Measurements from ENCODE around the gene EFCAB6.
"Not testable (repeated sequence)": the region's sequence is repeated elsewhere in the genome, so short reads cannot be mapped to it uniquely, and the experiment has no call there.

EFCAB6 gene

GRCh38 chr22:43714104-43714503 lies 98.0 kb downstream of the EFCAB6 start:
- DNase-seq (ENCODE audit: low spot score): no peak

DNA sequence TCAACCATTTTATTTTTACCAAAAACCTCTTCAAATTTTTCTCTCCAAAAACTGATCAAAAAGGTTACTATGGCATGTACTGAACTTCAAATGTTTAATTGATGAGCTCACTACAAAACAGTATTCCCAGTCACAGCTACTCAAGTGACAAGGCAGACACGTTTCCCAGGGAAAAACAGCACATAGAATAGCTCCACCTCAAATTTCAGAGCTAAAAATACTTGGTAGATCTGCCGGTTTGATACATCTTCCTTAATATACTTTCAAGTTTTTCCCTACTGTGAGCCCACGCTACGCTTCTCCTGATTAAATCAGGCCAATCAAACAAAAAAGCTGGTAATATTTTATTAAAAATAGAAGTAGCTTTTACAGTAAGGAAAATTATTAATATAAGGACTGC lies 100.4 kb downstream of the EFCAB6 start:
- no peak for DNase-seq (ENCODE audit: low spot score)

GRCh38 chr22:43707648-43708047 lies 104.5 kb downstream of the EFCAB6 start:
- DNase-seq (ENCODE audit: low spot score): no peak

- no peak for DNase-seq (ENCODE audit: low spot score)
Measured at GRCh38 chr22:43706571-43707328, 105.4 kb downstream of the EFCAB6 start.

GRCh38 chr22:43706151-43706550 lies 106.0 kb downstream of the EFCAB6 start:
- DNase-seq (ENCODE audit: low spot score): no peak

DNA sequence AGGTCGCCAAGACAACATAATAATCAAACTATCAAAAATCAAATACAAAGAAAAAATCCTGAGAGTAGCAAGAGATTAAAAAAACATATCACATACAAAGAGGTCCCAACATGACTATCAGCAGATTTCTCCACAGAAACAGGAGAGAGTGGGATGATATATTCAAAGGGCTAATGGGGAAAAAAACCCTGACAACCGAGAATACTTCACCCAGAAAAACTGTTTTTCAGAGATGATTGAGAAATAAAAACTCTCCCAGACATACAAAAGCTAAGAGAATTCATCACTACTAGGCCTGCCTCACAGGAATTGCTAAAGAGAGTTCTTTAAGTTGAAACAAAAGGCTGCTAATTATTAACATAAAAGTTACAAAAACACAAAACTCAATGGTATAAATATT lies 108.1 kb downstream of the EFCAB6 start:
- no peak for DNase-seq (ENCODE audit: low spot score)

DNA sequence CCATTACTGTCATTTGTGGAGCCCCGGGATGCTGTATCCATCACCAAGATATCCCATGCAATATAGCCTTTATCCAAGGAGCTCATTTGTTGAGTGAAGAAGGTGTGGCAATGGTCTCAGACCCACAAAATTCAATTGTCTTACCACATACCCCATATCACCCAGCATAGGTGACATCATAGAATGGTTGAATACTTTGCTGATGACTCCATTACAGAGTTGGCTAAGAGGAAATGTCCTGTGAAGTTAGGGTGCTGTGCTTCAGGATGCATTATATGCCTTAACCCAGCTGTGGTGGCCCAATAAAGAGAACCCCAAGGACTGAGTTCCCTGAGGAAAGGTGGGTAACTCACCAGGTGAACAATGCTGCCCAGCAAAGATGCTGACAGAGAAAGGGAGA lies 113.7 kb downstream of the EFCAB6 start:
- DNase-seq (ENCODE audit: low spot score): no peak

DNA sequence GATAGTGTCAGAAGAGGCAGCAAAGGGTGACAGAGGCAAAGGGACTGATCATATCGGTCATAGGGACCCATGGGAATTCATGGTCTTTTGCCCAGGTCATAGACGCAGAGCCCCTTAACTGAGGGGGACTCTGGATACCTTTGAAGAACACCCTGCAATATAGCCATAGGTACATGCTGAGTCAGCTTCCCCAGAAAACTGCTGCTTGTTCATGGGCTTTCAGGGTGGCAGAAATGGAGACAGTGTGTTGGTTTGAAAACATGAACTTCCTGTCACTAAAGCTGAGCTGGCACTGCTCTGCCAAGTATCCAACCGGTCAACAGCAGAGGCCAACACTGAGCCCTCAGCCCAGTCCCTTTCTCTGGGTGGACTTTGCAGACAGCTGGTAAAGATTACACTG lies 114.2 kb downstream of the EFCAB6 start:
- no peak for DNase-seq (ENCODE audit: low spot score)

DNA sequence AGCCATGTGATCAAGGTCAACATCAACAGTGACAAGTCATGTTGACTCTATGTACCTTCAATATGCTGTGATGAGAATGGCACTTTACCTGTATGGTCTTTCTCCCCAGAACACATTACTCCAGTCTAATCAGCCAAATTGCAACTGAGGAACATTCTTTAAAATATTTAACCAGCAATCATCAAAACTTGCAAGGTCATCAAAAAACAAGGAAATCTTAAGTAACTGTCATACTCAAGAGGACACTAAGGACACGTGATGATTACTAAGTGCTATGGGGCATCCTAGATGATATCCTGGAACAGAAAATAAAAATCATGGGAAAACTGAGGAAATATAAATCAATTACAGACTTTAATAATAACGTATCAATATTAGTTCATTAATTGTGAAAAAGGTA lies 118.9 kb downstream of the EFCAB6 start:
- no peak for DNase-seq (ENCODE audit: low spot score)

DNA sequence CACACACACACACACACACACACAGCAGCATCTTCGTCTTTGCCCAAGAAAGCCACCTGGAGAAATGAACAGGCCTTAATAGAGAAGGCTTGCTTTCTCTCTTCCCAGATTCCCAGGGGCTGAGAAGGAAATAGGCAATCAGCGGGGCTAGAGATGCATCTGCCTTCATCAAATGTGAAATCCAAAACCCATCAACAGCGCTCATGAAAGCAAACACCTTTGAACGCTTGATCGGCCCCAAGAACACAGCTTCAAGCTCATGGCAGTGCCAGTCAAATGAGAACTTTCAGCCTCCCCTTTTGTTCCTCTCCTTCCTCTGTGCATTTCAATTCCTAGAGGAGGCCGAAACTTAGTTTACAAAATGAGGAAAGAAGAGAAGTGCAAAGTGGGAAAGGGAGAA lies 122.7 kb downstream of the EFCAB6 start:
- no peak for DNase-seq (ENCODE audit: low spot score)

GRCh38 chr22:43682851-43683250 lies 129.3 kb downstream of the EFCAB6 start:
- no peak for DNase-seq (ENCODE audit: low spot score)

- DNase-seq (ENCODE audit: low spot score): no peak
Measured at GRCh38 chr22:43681731-43682360, 130.3 kb downstream of the EFCAB6 start.

DNA sequence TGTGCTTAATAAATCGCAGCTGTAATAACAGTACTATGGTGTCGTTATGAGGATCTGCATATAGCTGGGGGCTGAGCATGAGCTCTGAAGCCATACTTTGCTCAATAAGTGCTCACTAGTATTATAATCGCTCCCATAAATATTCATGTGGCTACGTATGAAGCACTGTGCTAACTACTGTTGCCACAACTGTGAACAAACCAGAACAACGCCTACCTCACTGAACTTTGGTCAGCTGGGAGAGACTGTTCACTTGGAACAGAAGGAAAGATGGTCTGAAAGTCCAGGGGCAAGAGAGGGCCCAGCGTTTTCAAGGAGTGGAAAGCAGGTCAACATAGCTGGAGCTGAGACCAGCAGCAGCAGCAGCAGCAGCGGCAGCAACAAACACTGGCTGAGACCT lies 141.6 kb downstream of the EFCAB6 start:
- no peak for DNase-seq (ENCODE audit: low spot score)

DNA sequence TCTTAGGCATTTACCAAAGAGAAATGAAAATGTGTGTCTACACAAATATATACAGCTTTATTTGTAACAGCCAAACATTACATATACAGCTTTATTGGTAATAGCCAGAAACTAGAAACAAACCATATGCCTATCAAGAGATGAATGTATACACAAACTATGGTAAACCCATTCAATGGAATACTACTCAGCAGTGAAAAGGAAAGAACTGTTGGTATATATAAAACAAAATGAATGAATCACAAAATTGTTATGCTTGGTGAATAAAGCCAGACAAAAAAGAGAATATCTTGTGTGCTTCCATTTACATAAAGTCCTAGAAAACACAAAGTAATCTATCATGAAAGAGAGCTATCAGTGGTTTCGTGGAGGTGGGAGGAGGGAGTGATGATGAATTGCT lies 142.9 kb downstream of the EFCAB6 start:
- no peak for DNase-seq (ENCODE audit: low spot score)

- DNase-seq (ENCODE audit: low spot score): no peak
Measured at GRCh38 chr22:43667656-43668055, 144.4 kb downstream of the EFCAB6 start.

DNA sequence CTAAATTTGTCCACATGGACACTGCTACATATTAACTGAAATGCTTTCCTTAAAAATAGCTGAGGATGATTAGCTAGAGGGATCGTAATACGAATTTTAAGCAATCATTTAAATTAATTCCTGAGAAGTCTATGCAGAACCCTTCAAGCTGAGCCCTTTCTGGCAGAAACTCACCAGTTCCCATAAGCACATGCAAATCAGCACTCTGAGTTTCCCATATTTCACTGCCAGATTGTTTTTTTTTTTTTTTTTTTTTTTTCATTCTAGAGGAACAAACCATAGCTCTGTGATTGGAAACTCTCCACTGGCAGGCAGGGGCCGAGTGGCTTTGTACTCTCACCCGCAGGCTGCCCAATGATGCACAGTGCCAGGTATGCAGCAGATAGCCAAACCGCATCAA lies 145.6 kb downstream of the EFCAB6 start:
- no peak for DNase-seq (ENCODE audit: low spot score)

GRCh38 chr22:43658823-43659222 lies 153.3 kb downstream of the EFCAB6 start:
- no peak for DNase-seq (ENCODE audit: low spot score)

- DNase-seq (ENCODE audit: low spot score): not testable (repeated sequence)
Measured at GRCh38 chr22:43656581-43656980, 155.5 kb downstream of the EFCAB6 start.

DNA sequence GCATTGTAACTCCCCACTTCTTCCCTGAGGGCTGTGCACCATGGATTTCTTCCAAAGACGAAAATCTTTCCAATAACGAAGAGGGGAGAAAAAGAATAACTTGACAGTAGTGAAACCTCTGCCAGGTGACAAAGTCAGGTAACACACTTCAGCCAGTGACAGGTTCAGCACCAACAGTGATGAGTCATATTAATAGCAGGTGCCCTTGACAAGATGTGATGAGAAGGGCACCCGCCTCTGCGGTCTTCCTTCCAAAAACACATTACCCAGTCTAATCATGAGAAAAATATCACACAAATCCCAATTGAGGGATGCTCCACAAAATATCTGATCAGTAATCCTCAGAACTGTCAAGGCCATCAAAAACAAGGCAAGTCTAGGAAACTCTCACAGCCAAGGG lies 157.8 kb downstream of the EFCAB6 start:
- no peak for DNase-seq (ENCODE audit: low spot score)

DNA sequence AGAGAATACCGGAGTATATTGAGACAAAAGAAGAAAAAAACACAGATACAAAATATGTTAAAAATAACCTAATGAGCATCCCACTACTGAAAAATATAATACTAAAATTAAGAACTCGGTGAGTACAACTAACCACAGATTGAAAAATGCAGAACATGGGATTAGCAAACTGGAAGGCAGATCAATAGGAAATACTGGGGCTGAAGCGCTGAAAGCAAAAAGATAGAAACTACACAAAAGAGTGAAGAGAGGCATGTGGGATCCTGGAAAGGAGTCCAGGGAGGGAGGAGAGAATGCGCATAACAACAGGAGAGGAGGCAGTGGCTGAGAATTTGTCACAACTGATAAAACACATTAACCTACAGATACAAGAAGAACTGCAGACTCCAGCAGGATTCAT lies 159.3 kb downstream of the EFCAB6 start:
- no peak for DNase-seq (ENCODE audit: low spot score)

DNA sequence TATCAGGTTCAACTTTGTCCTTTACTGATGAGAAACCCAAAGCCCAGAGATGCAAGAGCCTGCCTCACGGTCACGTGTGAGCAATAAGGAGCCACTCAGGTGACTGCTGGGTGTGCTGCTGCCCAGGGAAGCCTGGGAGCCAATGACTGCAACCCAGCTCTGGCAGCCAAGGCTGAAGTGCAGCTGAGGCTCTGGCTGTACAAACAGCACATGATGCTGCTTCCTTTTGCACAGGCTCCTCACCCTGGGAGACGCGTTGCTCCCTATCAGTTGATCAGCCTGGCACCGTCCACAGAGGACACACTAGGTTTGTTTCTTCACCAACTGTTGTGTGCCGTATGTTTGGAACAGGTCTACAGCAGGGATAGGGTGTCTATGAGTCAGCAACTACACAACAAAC lies 168.7 kb downstream of the EFCAB6 start:
- no peak for DNase-seq (ENCODE audit: low spot score)

DNA sequence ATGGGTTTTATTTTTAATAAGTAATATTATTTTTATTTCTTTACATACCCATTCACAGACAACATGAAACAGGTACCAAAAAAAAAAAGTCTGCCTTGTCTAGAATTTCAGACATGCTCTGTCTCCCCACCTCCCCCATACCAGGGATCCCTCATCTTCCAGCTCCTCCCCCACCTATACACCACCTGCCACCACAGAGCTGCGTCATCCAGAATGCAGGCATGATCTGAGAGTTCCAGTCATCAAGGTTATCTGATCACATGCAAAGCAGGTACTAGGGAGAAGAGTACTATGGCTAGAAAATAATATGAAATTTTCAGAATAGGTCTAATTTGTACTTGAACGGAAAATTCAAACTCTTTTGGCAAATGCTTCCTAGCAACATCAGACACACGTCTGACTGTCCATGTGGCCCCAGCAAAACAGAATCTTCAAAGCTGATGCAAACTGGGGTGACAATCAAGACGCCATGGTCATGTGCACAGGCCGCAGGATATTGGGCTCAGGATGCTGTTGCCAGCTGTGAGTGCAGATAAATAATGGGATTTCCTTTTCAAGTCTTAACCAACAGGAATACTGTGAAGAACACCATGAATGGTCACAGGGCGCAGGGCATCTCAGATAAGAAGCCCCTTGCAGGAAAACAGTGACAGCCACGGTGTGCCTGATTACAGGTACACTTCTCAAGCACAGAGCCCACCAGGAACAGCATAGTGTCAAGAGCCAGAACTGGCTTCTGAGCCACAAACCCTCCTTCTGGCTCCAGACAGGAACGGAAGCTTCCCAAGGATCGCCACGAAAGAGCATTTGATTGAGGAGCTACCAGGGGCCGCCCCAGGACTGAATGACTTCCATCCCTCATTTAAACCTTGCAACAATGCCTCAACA lies 169.5 kb downstream of the EFCAB6 start:
- no peak for DNase-seq (ENCODE audit: low spot score)

Measured in AG20443 (cell line).